Testis (tissue), 2 donors: Measurements from ENCODE around the gene TCN1.

Source experiments
- CTCF ChIP-seq, 3 experiments: fragments of 450-650 bp in 2 of 3; fragments of 200-600 bp in 1 of 3; sonication (generic) in 1 of 3; IDR thresholded peaks; one replicate each; pipeline ENCODE4 v1.5.1; 2016 to 2019; ENCODE audit warnings: antibody characterized with exemption in 3 of 3, mild to moderate bottlenecking in 2 of 3, moderate library complexity in 1 of 3
- POLR2A ChIP-seq: fragments of 450-650 bp; IDR thresholded peaks from one replicate; pipeline ENCODE4 v1.6.1; 2017; ENCODE audit warnings: antibody characterized with exemption, mild to moderate bottlenecking, moderate library complexity

GRCh38 chr11:59866397-59866796 lies at the start of gene TCN1:
- no peak for TF ChIP-seq CTCF (IDR thresholded peaks at IDR 0.05)
- TF ChIP-seq POLR2A, result no peak
